GM10248 (cell line): ENCODE measurements around the gene C1orf198.

ENCODE experiments used
- CTCF ChIA-PET: fragments of 300-600 bp; sonication (Branson Sonifier 250); formaldehyde crosslinking; extraction: SDS; loops from one replicate; lab custom pipeline; 2021; ENCODE audit warnings: antibody characterized with exemption; lab: Yijun Ruan, JAX
- POLR2A ChIA-PET: fragments of 350-650 bp; sonication (Branson Sonifier 250); formaldehyde crosslinking; extraction: SDS; loops from one replicate; lab custom pipeline; 2020; ENCODE audit warnings: antibody characterized with exemption; lab: Yijun Ruan, JAX
- DNase-seq: peaks from one replicate; pipeline ENCODE4 v3.0.0; 2012; ENCODE audit errors: extremely low spot score
- TF ChIP-seq, protein P1 (sequence below): IDR thresholded peaks from 2 replicates; pipeline ENCODE4 v1.5.1; 2012; ENCODE audit warnings: mild to moderate bottlenecking, low read depth; ENCODE audit errors: extremely low read depth, missing control alignments, control extremely low read depth

The C1orf198 gene

GRCh38 chr1:230824551-230824918 is 43.8 kb downstream of the C1orf198 start:
- ChIA-PET CTCF (no interaction called here), POLR2A (no interaction called here)
- TF ChIP-seq, protein P1, sequence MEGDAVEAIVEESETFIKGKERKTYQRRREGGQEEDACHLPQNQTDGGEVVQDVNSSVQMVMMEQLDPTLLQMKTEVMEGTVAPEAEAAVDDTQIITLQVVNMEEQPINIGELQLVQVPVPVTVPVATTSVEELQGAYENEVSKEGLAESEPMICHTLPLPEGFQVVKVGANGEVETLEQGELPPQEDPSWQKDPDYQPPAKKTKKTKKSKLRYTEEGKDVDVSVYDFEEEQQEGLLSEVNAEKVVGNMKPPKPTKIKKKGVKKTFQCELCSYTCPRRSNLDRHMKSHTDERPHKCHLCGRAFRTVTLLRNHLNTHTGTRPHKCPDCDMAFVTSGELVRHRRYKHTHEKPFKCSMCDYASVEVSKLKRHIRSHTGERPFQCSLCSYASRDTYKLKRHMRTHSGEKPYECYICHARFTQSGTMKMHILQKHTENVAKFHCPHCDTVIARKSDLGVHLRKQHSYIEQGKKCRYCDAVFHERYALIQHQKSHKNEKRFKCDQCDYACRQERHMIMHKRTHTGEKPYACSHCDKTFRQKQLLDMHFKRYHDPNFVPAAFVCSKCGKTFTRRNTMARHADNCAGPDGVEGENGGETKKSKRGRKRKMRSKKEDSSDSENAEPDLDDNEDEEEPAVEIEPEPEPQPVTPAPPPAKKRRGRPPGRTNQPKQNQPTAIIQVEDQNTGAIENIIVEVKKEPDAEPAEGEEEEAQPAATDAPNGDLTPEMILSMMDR = no peak
- no peak for DNase-seq

GRCh38 chr1:230823931-230824381 is 44.4 kb downstream of the C1orf198 start:
- TF ChIP-seq, protein P1 = no peak
- DNase-seq = no peak
- ChIA-PET POLR2A (no interaction called here), CTCF (no interaction called here)

DNA sequence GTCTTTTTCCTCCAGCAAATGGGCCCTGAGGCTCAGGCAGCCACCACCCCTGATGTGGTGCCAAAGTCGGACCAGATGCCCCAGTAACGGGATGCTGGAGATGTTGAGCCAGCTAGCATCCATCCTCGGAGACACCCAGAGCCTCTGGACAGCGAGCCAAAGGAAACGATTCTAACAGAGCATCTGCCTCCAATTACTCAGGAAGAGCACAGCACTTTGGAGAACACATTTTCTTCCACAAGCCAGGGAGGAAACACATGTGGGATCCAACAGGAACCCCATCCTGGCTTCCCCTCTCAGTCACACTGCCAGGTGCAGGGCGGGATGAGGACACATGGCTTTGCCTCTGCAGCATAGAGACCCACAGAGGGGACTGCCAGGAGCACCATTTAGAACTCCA is 44.9 kb downstream of the C1orf198 start:
- ChIA-PET POLR2A (no interaction called here), CTCF (no interaction called here)
- DNase-seq = no peak
- TF ChIP-seq, protein P1 = no peak

- TF ChIP-seq, protein P1 = no peak
- DNase-seq = no peak
- ChIA-PET POLR2A (no interaction called here), CTCF (no interaction called here)
These were observed 46.2 kb downstream of the C1orf198 start for GRCh38 chr1:230822092-230822581.

- TF ChIP-seq, protein P1 = no peak
- CTCF ChIA-PET = interaction anchor here (1.5 to 1.6 kb wide), 2 partner anchors 15 to 23 kb away, joined by 3 to 4 read pairs; no protein-coding TSS in a partner anchor
- no peak for DNase-seq
- POLR2A ChIA-PET = no interaction called here
These were observed 47.0 kb downstream of the C1orf198 start for GRCh38 chr1:230821346-230821745.

DNA sequence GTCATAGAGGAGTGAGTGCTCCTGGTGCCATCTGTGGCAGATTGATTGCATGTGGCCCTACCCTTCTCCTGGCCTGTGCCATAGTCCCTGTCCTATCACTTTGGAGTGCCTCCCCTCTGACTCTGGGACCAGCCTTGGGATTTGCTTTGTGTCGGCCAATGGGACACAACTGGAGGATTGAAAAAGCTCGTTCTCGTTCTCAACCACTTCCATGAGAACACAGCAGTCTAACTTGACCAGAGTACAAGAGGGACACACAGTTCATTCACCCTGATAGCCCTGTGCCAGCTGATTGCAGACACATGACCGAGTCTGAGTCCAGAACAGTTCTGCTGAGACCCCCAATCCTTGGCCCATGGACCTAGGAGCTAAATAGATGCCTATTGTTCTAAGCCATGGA is 47.8 kb downstream of the C1orf198 start:
- ChIA-PET POLR2A (no interaction called here), CTCF (interaction anchor here (1.5 to 1.6 kb wide), 3 partner anchors 8 to 23 kb away, joined by 3 to 7 read pairs (median 4); no protein-coding TSS in a partner anchor)
- TF ChIP-seq, protein P1 = no peak
- DNase-seq = no peak
